GM23338 (cell line): ENCODE measurements around the gene GNAS. TPM values are rescaled to one million over a fixed set of nuclear protein-coding genes. Genes with fewer than 3 reads are reported as not detected.

ENCODE experiments used
- ATAC-seq: fragments of 200-7000 bp; cut with Tn5 transposase; 3 replicates; pipeline ENCODE4 v1.9.1; 2020
- DNase-seq: peaks from one replicate; pipeline ENCODE4 v3.0.0-alpha.2; 2015; ENCODE audit warnings: low spot score
- H2AFZ ChIP-seq: fragments of 200-600 bp; sonication (generic); 2 replicates; pipeline ENCODE4 v1.8.0; 2016; ENCODE audit warnings: antibody characterized with exemption, mild to moderate bottlenecking, moderate library complexity
- H3F3A ChIP-seq: fragments of 200-600 bp; sonication (generic); replicated peaks from 2 replicates; pipeline ENCODE4 v1.8.0; 2017; ENCODE audit warnings: antibody characterized with exemption, mixed run types, low read depth
- H3K27ac ChIP-seq: fragments of 200-600 bp; sonication (generic); 2 replicates; pipeline ENCODE4 v1.6.1; 2016; ENCODE audit warnings: low read depth
- H3K27me3 ChIP-seq: fragments of 200-600 bp; sonication (generic); 2 replicates; pipeline ENCODE4 v1.8.0; 2016; ENCODE audit warnings: mild to moderate bottlenecking, mixed run types, moderate library complexity; ENCODE audit not compliant: insufficient read depth
- H3K36me3 ChIP-seq: fragments of 200-600 bp; sonication (generic); 2 replicates; pipeline ENCODE4 v1.8.0; 2016; ENCODE audit warnings: mild to moderate bottlenecking; ENCODE audit not compliant: insufficient read depth
- H3K4me1 ChIP-seq: fragments of 200-600 bp; sonication (generic); 2 replicates; pipeline ENCODE4 v1.8.0; 2016; ENCODE audit warnings: mild to moderate bottlenecking, moderate library complexity; ENCODE audit not compliant: insufficient read depth
- H3K4me2 ChIP-seq: fragments of 200-600 bp; sonication (generic); 2 replicates; pipeline ENCODE4 v1.7.1; 2017; ENCODE audit warnings: mixed run types
- H3K4me3 ChIP-seq: fragments of 200-600 bp; sonication (generic); 2 replicates; pipeline ENCODE4 v1.6.1; 2016; ENCODE audit warnings: mixed run types
- H3K79me2 ChIP-seq: fragments of 200-600 bp; sonication (generic); replicated peaks from 2 replicates; pipeline ENCODE4 v1.8.0; 2017; ENCODE audit warnings: mild to moderate bottlenecking; ENCODE audit not compliant: insufficient read depth
- H3K9me2 ChIP-seq: fragments of 200-600 bp; sonication (generic); 2 replicates; pipeline ENCODE4 v1.8.0; 2017; ENCODE audit not compliant: insufficient read depth
- H4K20me1 ChIP-seq: fragments of 200-600 bp; sonication (generic); replicated peaks from 2 replicates; pipeline ENCODE4 v1.8.0; 2017; ENCODE audit warnings: mild to moderate bottlenecking; ENCODE audit not compliant: insufficient read depth
- H3K27ac Mint-ChIP-seq: 2 replicates; pipeline ENCODE4 v1.8.0; 2020; ENCODE audit warnings: inconsistent platforms, mild to moderate bottlenecking, moderate library complexity, mixed read lengths
- H3K27me3 Mint-ChIP-seq: 3 replicates; pipeline ENCODE4 v1.8.0; 2022; ENCODE audit warnings: low read depth, mild to moderate bottlenecking, moderate library complexity, mixed read lengths, inconsistent platforms; ENCODE audit not compliant: insufficient read depth, poor library complexity
- H3K36me3 Mint-ChIP-seq: 3 replicates; pipeline ENCODE4 v1.8.0; 2021; ENCODE audit warnings: low read depth, mild to moderate bottlenecking, inconsistent platforms, moderate library complexity, mixed read lengths
- H3K4me1 Mint-ChIP-seq: 3 replicates; pipeline ENCODE4 v1.8.0; 2020; ENCODE audit warnings: mild to moderate bottlenecking, inconsistent platforms, mixed read lengths
- H3K4me3 Mint-ChIP-seq: 3 replicates; pipeline ENCODE4 v1.8.0; 2021; ENCODE audit warnings: moderate library complexity, mild to moderate bottlenecking, inconsistent platforms, mixed read lengths
- H3K9me3 Mint-ChIP-seq: 3 replicates; pipeline ENCODE4 v1.8.0; 2020; ENCODE audit warnings: moderate library complexity, mild to moderate bottlenecking, inconsistent platforms, mixed read lengths
- CREB1 ChIP-seq: fragments of 250-450 bp; sonication (Bioruptor Pico); IDR thresholded peaks from 2 replicates; pipeline ENCODE4 v1.5.0; 2020; ENCODE audit warnings: low read depth, mild to moderate bottlenecking, moderate library complexity
- CTCF ChIP-seq, 2 experiments: fragments of 200-600 bp in 1 of 2; sonication (generic) in 1 of 2; conservative IDR thresholded peaks; 2 replicates each; pipeline versions ENCODE4 v1.5.1 to v1.6.1; 2016 to 2017; ENCODE audit warnings: antibody characterized with exemption in 2 of 2, low read depth in 2 of 2, mild to moderate bottlenecking in 2 of 2, moderate library complexity in 1 of 2
- ETS1 ChIP-seq: IDR thresholded peaks from 2 replicates; pipeline ENCODE4 v1.6.1; 2016; ENCODE audit warnings: antibody characterized with exemption
- EZH2 ChIP-seq: fragments of 200-600 bp; sonication (generic); IDR thresholded peaks from one replicate; pipeline ENCODE4 v1.8.0; 2017; ENCODE audit warnings: antibody characterized with exemption, mild to moderate bottlenecking, low read depth; ENCODE audit not compliant: unreplicated experiment
- EZH2phosphoT487 ChIP-seq: fragments of 200-600 bp; sonication (generic); IDR thresholded peaks from one replicate; pipeline ENCODE4 v1.8.1; 2018; ENCODE audit warnings: antibody characterized with exemption; ENCODE audit not compliant: unreplicated experiment
- JUNB ChIP-seq: IDR thresholded peaks from one replicate; pipeline ENCODE4 v1.6.1; 2016; ENCODE audit warnings: antibody characterized with exemption; ENCODE audit not compliant: unreplicated experiment
- NANOG ChIP-seq: IDR thresholded peaks from 2 replicates; pipeline ENCODE4 v1.6.1; 2016; ENCODE audit warnings: antibody characterized with exemption, borderline replicate concordance
- POLR2AphosphoS5 ChIP-seq: IDR thresholded peaks from 2 replicates; pipeline ENCODE4 v1.6.1; 2016; ENCODE audit warnings: antibody characterized with exemption, low read depth
- REST ChIP-seq: IDR thresholded peaks from one replicate; pipeline ENCODE4 v1.6.1; 2018; ENCODE audit warnings: antibody characterized with exemption; ENCODE audit not compliant: unreplicated experiment
- STAT1 ChIP-seq: IDR thresholded peaks from one replicate; pipeline ENCODE4 v1.6.1; 2016; ENCODE audit warnings: antibody characterized with exemption; ENCODE audit not compliant: unreplicated experiment
- ZNF114 ChIP-seq: fragments of 250-450 bp; sonication (Bioruptor Pico); IDR thresholded peaks from 2 replicates; pipeline ENCODE4 v1.5.0; 2020; ENCODE audit warnings: mild to moderate bottlenecking, moderate library complexity
- ZNF331 ChIP-seq: fragments of 250-450 bp; sonication (Bioruptor Pico); IDR thresholded peaks from 2 replicates; pipeline ENCODE4 v1.5.0; 2020; ENCODE audit warnings: low read depth, mild to moderate bottlenecking, moderate library complexity
- ZNF462 ChIP-seq: fragments of 250-450 bp; sonication (Bioruptor Pico); IDR thresholded peaks from 2 replicates; pipeline ENCODE4 v1.5.0; 2020; ENCODE audit warnings: mild to moderate bottlenecking, moderate library complexity
- polyA plus RNA-seq: library from polyadenylated mRNA; unstranded; fragments of >200 nt; fragmentation: Nextera tagmentation; extraction: Ambion mirVana; gene quantifications from 2 replicates; pipeline ENCODE4 v1.2.1, GENCODE V29; 2016
- total RNA-seq: library from RNA; depleted of rRNA; stranded (reverse); fragments of >200 nt; shearing (Covaris generic); gene quantifications from 2 replicates; pipeline ENCODE4 v1.2.3, GENCODE V29; 2014

GNAS gene
- total and polyA plus RNA-seq, 2 experiments from 2014 or later: 917 to 1,042 TPM

DNA sequence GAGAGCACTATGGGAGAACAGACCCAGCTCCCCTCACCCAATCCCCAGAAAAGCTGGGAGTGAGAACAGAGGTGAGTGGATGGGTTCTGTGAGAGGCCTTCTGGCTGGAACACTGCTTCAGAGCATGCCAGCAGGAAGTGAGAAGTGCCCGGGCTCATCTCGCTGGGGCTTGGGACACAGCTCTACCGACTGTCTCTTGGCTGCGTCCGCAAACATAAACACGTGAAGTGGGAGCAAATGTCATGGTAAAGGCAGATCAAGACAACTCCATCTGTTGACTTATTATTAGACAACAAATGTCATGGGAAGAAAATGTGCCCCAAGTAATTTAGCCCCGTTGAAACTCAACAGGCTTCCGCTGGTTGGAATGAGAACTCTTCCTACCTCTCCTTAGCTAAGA is 27.7 kb upstream of the GNAS start:
- H3K27ac ChIP-seq: no peak overlapping the region
- DNase-seq (no peak), ATAC-seq (no peak)
- H3K4me3 Mint-ChIP-seq: no peak overlapping the region
- H3K9me2 ChIP-seq: 0 out of 2 replicates have a peak, but pooled peaks cover 9% of the 10 kb centered on the region
- H2AFZ ChIP-seq: no peak overlapping the region
- H3K36me3 Mint-ChIP-seq: peaks cover 79% of the 10 kb centered on the region
- H3K4me3 ChIP-seq: no peak overlapping the region
- H3K4me2 ChIP-seq: no peak overlapping the region
- peaks cover 10% of the 10 kb centered on the region for H3K4me1 Mint-ChIP-seq
- peaks cover 9% of the 10 kb centered on the region for H3K9me3 Mint-ChIP-seq
- peaks cover 6% of the 10 kb centered on the region for H3K36me3 ChIP-seq
- peaks cover 65% of the 10 kb centered on the region for H3K79me2 ChIP-seq
- H3K27me3 ChIP-seq: no peaks in the 10 kb centered on the region
- no peak for TF ChIP-seq CREB1 (CRISPR knock-in tag)
- TF ChIP-seq EZH2phosphoT487: no peak
- no peak for TF ChIP-seq EZH2
- TF ChIP-seq ZNF462 (CRISPR knock-in tag): no peak
- no peak for TF ChIP-seq ZNF331
- no peak for TF ChIP-seq NANOG
- no peak for TF ChIP-seq ETS1
- TF ChIP-seq STAT1: no peak
- no peak for TF ChIP-seq JUNB
- no peak for TF ChIP-seq ZNF114 (CRISPR knock-in tag)
- no peak for TF ChIP-seq CTCF (conservative IDR thresholded peaks at IDR 0.05; ENCODE audit: low read depth in 2 of 2)
- TF ChIP-seq POLR2AphosphoS5: no peak
- TF ChIP-seq REST: no peak
- H3F3A ChIP-seq: no peaks in the 10 kb centered on the region
- H3K27me3 Mint-ChIP-seq: peaks cover 12% of the 10 kb centered on the region
- peaks cover 22% of the 10 kb centered on the region for H4K20me1 ChIP-seq
- peaks cover 3% of the 10 kb centered on the region; the same call in 1 of the 2 replicates for H3K4me1 ChIP-seq
- no peak overlapping the region for H3K27ac Mint-ChIP-seq
